Calu3 (cell line): Measurements from ENCODE around the gene SETX. TPM values are rescaled to one million over a fixed set of nuclear protein-coding genes. Genes with fewer than 3 reads are reported as not detected.

ENCODE experiments used
- BruUV-seq: library from RNA; stranded (reverse); fragments of 400-500 nt; replicated peaks from 2 replicates; lab custom pipeline; 2021; lab: Mats Ljungman, UMichigan
- CTCF ChIA-PET: fragments of 300-600 bp; sonication (Branson Sonifier 250); formaldehyde crosslinking; loops from one replicate; lab custom pipeline; 2022; ENCODE audit warnings: antibody characterized with exemption; lab: Charles Lee
- DNase-seq: peaks from one replicate; pipeline ENCODE4 v3.0.0; 2022
- H3K27ac Mint-ChIP-seq: one replicate; pipeline ENCODE4 v1.8.0; 2022; ENCODE audit warnings: mixed read lengths; ENCODE audit not compliant: unreplicated experiment
- H3K27me3 Mint-ChIP-seq: one replicate; pipeline ENCODE4 v1.8.0; 2022; ENCODE audit warnings: mixed read lengths; ENCODE audit not compliant: unreplicated experiment
- H3K36me3 Mint-ChIP-seq: one replicate; pipeline ENCODE4 v1.8.0; 2022; ENCODE audit warnings: mild to moderate bottlenecking, moderate library complexity, mixed read lengths; ENCODE audit not compliant: insufficient read depth, unreplicated experiment
- H3K4me1 Mint-ChIP-seq: one replicate; pipeline ENCODE4 v1.8.0; 2022; ENCODE audit warnings: mild to moderate bottlenecking, low read depth, mixed read lengths; ENCODE audit not compliant: unreplicated experiment
- H3K4me3 Mint-ChIP-seq: one replicate; pipeline ENCODE4 v1.8.0; 2022; ENCODE audit warnings: mild to moderate bottlenecking, low read depth, moderate library complexity, mixed read lengths; ENCODE audit not compliant: unreplicated experiment
- H3K9me3 Mint-ChIP-seq: one replicate; pipeline ENCODE4 v1.8.0; 2022; ENCODE audit warnings: low read depth, mixed read lengths; ENCODE audit not compliant: unreplicated experiment
- intact Hi-C: fragments of 100-400 bp; cut with micrococcal nuclease; formaldehyde crosslinking; loops from one replicate; pipeline ENCODE4 v1.10.0; 2022; ENCODE audit not compliant: unreplicated experiment
- total RNA-seq: library from RNA; stranded (reverse); gene quantifications from 2 replicates; pipeline ENCODE4 v1.2.3, GENCODE V29; 2022
- TF ChIP-seq, protein P1 (sequence below): fragments of 200-600 bp; IDR thresholded peaks from one replicate; pipeline ENCODE4 v1.8.0; 2022; ENCODE audit warnings: antibody characterized with exemption; ENCODE audit not compliant: unreplicated experiment

SETX gene
- total RNA-seq, 1 experiment from 2014 or later: 24.2 TPM

DNA sequence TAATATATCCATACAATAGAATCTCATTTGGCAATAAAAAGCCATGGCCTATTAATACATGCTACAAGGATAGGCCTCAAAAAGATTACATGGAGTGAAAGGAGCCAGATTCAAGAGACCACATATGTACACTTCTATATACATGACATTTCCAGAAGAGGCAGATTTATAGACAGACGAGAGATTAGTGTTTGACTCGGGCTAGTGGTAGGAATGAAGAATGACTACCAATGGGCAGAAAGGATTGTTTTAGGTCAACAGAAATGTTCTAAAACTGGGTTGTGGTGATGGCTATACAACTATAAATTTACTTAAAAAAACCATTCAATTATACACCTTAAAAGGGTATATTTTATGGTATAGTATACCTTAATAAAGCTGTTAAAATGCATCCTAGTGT is 41.9 kb downstream of the SETX start:
- TF ChIP-seq, protein P1, sequence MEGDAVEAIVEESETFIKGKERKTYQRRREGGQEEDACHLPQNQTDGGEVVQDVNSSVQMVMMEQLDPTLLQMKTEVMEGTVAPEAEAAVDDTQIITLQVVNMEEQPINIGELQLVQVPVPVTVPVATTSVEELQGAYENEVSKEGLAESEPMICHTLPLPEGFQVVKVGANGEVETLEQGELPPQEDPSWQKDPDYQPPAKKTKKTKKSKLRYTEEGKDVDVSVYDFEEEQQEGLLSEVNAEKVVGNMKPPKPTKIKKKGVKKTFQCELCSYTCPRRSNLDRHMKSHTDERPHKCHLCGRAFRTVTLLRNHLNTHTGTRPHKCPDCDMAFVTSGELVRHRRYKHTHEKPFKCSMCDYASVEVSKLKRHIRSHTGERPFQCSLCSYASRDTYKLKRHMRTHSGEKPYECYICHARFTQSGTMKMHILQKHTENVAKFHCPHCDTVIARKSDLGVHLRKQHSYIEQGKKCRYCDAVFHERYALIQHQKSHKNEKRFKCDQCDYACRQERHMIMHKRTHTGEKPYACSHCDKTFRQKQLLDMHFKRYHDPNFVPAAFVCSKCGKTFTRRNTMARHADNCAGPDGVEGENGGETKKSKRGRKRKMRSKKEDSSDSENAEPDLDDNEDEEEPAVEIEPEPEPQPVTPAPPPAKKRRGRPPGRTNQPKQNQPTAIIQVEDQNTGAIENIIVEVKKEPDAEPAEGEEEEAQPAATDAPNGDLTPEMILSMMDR: no peak
- intact Hi-C loops: no loop called here
- Mint-ChIP-seq H3K27me3 (no peaks in the 10 kb centered on the region), H3K4me1 (no peaks in the 10 kb centered on the region), H3K4me3 (no peak overlapping the region), H3K27ac (no peak overlapping the region), H3K36me3 (peaks cover 36% of the 10 kb centered on the region), H3K9me3 (no peaks in the 10 kb centered on the region)
- BruUV-seq: no TSS peak
- DNase-seq: no peak
- CTCF ChIA-PET: no interaction called here

DNA sequence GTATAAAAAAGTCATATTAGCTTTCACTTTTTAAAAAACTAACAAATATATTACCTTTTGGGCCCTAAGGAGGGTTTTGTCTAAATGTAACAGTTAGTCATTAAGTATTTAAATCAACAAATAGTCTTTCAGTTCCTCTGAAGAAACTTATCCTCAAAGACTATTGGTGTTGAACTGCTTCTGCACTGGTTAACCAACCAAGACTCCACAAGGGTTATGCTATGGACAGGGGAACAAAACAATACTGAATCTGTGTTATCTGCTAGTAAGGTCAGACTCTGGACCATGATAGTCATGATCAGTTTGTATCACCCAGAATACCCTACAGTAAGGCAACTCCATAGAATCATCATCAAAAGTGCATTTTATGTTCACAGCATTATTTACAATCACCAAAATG is 42.4 kb downstream of the SETX start:
- no peak for DNase-seq
- Mint-ChIP-seq H3K27me3 (no peaks in the 10 kb centered on the region), H3K27ac (no peak overlapping the region), H3K4me1 (no peaks in the 10 kb centered on the region), H3K4me3 (no peak overlapping the region), H3K36me3 (peaks cover 38% of the 10 kb centered on the region), H3K9me3 (no peaks in the 10 kb centered on the region)
- TF ChIP-seq, protein P1: no peak
- no TSS peak for BruUV-seq
- CTCF ChIA-PET: no interaction called here
- intact Hi-C loops: no loop called here

DNA sequence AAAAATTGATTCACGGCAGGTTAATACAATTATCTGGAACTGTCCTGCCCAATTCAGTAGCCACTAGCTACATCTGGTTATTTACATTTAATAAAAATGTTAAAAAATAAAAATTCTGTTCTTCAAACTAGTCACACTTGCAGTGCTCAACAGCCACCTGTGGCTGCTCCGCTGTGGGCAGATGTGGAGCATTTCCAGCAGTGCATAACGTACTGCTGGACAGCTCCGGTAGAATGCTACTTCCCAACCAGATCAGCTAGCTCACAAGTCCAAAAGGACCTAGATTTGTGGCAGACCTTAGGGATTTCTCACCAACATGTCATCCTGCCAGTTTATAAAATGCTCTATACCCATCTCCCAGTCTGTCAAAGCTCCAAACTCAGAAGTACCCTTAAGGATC is 42.8 kb downstream of the SETX start:
- CTCF ChIA-PET: no interaction called here
- Mint-ChIP-seq H3K27me3 (no peaks in the 10 kb centered on the region), H3K9me3 (no peaks in the 10 kb centered on the region), H3K4me3 (no peak overlapping the region), H3K27ac (no peak overlapping the region), H3K4me1 (no peaks in the 10 kb centered on the region), H3K36me3 (peaks cover 38% of the 10 kb centered on the region)
- DNase-seq: no peak
- intact Hi-C loops: no loop called here
- TF ChIP-seq, protein P1: no peak
- BruUV-seq: no TSS peak

DNA sequence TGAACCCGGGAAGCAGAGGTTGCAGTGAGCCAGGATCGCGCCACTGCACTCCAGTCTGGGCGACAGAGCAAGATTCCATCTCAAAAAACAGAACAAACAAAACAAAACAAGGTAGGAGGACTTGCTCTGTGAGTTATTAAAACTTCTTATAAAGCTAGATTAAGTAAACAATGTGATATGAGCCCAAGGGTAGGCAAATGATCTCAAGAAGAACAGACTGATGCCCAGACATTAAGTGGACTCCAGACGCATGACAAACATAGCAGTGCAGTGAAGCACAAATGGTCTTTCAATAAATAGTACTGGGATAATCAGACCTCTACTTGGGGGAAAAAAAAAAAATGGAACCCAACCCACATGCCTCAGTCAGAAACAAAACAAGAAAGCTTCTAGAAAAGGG is 45.7 kb downstream of the SETX start:
- CTCF ChIA-PET: no interaction called here
- intact Hi-C loops: no loop called here
- Mint-ChIP-seq H3K4me1 (no peaks in the 10 kb centered on the region), H3K36me3 (peaks cover 53% of the 10 kb centered on the region), H3K4me3 (no peak overlapping the region), H3K9me3 (no peaks in the 10 kb centered on the region), H3K27me3 (no peaks in the 10 kb centered on the region), H3K27ac (no peak overlapping the region)
- BruUV-seq: no TSS peak
- DNase-seq: no peak
- TF ChIP-seq, protein P1: no peak
